GM11168 (cell line): ENCODE results near the gene PELI3.

Source experiments
- in situ Hi-C: fragments of 300-500 bp; cut with MboI; formaldehyde crosslinking; loops from one replicate; pipeline ENCODE4 v1.12.0; 2022; ENCODE audit warnings: low sequenced_read_pairs; ENCODE audit not compliant: unreplicated experiment

The PELI3 gene

DNA sequence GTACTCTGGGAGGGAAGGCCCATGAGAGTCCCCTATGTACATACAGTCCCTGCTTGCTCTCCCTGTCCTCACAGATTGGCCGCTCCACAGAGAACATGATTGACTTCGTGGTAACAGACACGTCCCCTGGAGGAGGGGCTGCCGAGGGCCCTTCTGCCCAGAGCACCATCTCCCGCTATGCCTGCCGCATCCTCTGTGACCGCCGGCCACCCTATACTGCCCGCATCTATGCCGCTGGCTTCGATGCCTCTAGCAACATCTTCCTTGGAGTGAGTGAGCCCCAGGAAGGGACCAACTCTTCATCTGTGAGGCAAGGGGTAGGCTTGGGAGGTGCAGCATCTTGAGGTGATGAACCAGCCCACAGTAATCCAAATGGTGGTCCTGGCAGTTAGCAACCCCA, 6.5 kb downstream of the PELI3 start:
- in situ Hi-C loops, result no loop called here

DNA sequence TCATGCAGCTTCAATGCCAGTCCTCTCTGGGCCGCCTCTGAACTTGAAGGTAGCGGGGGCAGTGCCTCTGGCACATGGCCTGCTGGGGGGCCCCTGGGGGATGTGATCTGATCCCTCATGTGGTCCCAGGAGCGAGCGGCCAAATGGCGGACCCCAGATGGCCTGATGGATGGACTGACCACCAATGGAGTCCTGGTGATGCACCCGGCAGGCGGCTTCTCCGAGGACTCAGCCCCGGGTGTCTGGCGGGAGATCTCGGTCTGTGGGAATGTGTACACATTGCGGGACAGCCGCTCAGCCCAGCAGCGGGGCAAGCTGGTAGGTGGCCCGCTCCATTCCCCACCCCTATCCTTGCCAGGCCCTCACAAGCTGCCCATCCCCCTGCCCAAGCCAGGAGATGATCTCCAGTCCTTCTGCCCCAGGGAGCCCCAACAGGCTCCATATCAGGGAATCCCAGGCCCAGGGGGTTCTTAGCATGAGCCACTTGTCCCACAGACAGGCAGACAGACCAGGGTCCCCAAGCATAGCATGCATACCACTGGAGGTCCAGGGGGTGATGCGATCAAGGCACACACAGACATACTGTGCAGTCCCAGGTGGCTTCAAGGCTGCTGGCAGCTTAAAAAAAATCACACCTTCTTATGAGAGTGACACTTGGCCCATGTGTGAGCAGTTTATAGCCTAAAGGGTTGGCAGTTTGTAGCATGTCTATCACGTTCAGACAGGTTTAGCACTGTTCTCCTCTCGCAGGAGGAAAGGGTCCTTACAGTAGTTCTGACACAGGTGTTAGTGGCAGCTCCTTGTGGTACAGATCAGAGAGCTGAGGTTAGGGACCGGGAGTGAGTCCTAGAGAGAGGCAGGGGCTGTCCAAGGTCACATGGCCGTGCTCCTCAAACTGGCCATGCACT, 7.2 kb downstream of the PELI3 start:
- in situ Hi-C loops, result no loop called here

DNA sequence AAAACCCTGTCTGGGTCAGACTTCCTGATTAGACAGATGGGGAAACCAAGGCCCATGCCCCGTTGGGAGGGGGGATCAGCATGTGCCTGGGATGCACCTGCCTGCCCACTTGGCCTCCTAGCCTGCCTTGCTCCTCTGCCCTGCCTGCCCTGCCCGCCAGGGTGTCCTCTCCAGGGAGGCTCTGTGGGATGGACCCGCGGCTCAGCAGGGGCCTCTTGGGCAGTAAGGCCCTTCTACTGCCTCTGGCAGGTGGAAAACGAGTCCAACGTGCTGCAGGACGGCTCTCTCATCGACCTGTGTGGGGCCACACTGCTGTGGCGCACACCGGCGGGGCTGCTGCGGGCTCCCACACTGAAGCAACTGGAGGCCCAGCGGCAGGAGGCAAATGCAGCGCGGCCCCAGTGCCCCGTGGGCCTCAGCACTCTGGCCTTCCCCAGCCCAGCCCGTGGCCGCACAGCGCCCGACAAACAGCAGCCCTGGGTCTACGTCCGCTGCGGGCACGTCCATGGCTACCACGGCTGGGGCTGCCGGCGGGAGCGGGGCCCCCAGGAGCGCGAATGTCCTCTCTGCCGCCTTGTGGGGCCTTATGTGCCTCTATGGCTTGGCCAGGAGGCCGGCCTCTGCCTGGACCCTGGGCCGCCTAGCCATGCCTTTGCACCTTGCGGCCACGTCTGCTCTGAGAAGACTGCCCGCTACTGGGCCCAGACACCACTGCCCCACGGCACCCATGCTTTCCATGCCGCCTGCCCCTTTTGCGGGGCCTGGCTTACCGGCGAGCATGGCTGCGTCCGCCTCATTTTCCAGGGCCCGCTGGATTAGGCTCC, 8.9 kb downstream of the PELI3 start:
- in situ Hi-C loops, result no loop called here

DNA sequence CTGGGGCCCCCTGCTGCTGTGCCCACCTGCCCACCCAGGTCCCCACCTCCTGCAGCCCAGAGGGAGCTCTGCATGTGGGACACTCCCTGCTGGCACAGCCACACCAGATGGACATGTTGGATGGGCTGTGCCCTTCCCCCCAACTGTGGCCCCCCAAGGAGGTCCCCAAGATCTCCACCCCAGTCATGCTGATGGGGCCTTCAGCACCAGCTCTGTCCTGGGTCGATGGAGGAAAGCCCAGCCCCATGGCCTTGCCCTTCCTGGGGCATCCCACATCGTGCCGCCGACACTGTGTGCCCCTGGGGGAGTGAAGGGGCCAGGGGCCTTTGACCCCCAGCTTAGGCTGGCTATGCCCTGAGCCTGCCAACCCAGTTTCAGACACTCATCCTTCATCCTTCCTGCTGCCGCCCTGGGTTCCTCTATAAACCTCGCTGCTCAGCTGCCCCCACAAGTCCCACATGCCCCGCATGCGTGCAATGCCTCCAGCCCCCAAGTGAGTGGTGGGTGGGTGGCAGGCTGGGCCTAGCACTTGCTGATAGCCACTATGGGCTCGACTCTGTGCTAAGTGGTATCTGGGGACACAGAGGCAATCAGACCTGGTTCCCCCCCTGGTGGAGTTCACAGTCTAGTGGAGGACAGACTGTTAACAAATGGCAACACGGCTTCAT, 9.6 kb downstream of the PELI3 start:
- in situ Hi-C loops, result no loop called here

DNA sequence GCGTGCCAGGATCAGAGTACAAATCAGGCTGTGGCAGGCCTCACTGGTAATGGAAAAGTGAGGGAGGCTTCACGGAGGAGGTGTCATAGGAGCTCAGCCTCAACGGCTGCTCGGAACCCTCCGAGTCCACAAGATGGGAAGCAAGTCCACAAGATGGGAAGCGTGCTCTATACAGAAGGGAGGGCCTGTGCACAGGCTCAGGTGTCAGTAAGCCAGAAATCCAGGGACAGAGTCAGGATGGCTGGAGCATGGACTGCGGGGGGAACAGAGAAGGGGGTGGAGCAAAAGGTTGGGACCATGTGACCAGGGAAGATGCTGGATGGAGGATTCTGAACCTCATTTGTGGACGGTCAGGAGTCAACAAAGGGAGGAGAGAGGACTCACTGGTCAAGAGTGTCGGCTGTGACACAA, 10.1 kb downstream of the PELI3 start:
- in situ Hi-C loops, result no loop called here

DNA sequence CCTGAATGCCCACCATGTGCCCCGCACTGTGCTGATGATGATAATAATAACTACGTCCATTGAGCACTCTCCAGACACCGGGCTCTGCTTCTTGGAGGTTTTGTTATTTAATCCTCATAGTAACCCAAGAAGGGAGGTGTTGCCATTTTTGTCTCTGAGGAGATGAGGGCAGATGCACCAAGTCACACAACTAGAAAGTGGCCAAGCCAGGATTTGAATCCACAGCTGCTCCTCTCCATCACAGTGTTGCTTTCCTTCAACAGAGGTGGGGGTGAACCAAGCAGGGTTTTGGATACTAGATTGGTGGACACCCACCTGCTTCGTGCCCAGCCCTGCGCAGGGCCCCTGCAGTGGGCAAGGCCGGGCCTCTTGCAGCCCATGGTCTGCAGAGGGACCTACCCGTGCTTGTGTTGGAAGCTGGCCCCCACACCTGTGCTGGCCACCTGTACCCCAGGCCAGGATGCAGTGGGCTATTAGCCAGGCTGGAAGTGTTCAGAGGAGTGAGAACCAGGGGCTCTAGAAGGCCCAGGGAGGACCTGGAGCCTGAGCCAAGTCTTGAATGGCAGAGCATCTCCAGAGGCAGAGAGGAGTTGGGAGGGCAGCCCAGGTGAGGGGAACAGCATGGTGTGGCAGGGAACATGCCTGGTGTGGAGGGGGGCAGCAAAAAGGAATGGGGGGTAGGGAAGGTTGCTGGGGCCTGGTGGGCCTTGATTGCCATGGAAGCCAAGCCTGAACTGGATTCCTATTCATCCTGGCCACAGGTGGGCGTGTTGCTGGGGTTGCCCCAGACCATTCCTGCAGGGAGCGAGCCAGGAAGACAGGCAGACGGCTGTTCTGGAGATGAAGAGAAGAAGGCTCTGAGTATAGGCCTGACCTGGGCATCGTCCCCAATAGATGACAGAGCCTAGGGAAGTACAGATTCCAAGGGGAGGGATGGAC, 10.8 kb downstream of the PELI3 start:
- in situ Hi-C loops, result no loop called here

DNA sequence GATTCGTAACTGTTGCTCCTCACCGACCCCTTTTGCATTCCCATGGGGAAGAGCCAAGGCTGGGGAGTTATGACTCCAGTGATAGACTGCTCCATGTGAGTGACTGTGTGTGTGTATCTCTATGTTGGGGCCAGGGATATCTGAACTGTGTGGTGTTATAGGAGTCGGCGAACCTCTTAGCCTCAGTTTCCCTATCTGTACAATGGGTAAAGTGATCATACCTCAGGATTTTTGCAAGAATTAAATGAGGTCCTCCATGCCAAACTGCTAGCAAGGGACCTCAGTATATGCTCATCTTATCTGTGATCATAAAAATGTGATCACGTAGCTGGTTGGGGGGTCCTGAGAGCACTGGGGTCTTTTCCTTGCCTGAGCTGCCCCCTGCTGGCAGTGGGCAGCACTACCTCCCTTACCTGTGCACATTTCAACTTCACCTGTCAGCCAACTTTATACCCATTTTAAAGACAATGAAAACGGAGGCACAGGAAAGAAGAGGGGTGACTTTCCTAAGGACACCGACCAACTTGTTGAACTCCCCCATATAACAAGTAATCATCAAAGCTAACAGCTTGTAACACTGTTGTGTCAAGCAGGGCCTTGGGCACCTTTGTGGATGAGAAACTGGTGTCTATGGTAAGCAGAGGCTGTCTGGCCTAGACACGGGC, 12.2 kb downstream of the PELI3 start:
- in situ Hi-C loops, result no loop called here

DNA sequence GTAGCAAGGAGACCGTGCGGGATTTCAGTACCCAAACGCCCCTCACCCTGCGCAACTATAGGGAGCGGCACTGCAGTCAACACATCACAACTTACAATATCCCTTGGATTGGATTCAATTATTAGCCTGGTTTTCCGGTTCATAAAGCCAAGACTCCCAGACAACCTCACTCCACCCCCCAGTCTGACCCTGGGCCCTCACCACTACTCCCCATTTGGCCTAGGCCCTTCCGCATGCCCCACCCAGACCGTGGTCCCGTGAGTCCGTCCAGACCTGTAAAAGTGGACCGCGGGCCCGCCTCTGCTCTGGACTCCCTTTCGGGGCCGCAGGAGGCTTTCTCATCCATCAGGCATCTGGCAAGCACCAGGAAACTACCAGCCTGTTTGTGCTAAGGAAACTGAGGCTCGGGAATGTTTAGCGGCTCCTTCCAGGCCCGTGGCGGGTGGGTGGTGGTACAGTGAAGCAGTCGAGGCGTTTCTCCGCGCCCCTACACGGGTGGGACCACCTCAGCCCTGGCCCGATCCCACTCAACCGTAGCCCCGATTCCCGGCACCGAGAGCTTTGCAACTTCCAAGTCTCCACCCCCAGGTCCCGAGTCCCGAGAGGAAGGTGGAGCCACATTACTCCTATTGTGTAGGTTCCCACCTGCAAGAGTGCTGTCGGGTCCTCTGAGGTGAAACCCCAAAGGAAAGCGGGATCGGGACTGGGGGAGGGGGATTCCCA, 12.8 kb downstream of the PELI3 start:
- in situ Hi-C loops, result no loop called here

DNA sequence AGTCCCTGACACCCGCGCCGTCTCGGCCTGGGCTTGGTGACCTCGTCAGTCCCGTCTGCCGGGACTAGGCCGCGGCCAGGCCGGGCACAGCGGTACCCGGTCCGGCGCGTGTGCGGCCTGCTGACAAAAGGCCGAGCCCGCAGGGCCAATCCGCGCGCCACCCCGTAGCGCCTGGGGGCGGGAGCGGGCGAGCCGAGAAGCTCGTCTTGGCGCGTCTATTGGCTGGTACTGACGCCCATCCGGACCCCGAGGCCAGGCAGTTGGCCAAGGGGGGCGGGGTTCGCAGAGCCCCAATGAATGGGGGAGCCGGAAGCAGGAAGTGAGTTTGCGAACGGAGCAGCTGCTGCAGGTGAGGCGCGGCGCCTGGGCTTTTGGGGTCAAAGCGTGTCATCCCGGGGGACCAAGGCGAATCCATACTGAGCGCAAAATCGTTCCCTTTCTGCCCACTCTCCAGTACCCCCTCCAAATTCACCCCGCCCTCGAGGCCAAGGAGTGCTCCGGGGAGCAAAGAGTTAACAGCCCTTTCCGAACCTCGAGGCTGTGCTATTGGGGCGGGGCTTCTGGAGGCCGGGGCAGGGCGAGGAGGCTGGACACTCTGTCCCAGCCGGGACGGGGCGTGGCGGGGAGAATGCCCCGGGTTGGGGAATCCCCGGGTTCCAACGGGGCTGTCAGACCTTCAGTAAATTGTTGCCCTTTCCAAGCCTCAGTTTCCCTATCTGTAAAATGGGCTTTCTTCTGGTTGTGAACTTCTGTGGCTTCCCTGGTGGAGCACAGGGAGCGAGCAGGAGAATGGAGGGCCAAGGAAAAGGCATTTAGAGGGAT, 13.6 kb downstream of the PELI3 start, which contains the start of gene DPP3:
Gene DPP3 (plus strand): TSS at position 318 of the 822 bp plus-strand sequence. CDS start 1,767 bp downstream, outside the sequence.
- in situ Hi-C loops, result no loop called here

DNA sequence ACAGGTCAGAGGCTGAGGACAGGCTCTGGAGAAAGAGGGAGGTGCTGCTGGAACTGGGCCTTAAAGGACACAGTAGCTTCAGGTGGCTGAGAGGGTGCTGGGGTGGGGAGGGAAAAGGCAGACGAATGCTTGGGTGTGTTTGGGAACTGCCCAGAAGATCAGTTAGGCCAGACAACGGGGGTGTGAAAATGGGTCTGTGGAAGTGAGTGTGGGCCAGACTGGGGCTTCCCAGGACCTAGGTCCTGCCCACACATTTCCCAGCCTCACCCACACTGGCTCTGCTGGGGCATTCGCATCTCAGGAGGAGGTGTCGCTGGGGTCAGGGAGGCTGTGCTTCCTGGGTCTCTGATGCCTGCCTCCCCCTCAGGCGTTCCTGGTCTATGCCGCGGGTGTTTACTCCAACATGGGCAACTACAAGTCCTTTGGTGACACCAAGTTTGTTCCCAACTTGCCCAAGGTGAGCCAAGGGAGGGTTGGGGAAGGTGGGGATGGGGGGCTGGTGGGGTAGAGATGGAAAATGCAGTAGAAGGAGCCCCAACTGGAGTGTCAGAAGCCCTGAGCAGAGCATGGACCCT, 18.2 kb downstream of the PELI3 start:
- in situ Hi-C loops, result no loop called here

DNA sequence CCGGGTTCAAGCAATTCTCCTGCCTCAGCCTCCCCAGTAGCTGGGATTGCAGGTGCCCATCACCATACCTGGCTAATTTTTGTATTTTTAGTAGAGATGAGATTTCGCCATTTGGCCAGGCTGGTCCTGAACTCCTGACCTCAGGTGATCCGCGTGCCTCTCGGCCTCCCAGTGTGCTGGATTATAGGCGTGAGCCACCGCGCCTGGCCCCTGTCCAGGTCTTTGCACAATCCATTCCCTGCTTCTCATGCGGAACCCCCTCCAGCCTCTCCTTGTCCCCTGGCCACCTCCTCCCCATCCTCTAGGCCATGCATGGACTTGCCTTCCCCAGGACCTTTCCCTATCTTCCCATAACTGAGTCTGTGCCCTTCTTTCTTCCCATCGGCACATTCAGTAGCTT, 22.3 kb downstream of the PELI3 start:
- in situ Hi-C loops, result no loop called here

DNA sequence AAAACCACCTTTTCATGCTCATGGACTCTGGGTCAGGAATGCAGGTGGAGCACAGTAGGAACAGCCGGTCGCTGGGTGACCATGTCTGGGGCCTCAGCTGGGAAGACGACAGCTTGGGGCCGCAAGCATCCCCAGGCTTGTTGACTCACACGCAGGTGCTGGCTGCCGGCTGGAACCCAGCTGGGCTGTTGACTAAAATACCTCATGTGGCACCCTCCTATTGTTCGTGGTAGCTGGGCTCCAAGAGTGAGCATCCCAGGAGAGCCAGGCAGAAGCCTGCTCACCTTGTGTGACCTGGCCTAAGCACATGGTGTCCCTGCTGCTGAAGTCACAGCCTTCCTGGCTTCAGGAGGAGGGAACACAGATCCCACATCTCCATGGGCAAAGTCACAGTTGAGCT, 22.9 kb downstream of the PELI3 start:
- in situ Hi-C loops, result no loop called here

DNA sequence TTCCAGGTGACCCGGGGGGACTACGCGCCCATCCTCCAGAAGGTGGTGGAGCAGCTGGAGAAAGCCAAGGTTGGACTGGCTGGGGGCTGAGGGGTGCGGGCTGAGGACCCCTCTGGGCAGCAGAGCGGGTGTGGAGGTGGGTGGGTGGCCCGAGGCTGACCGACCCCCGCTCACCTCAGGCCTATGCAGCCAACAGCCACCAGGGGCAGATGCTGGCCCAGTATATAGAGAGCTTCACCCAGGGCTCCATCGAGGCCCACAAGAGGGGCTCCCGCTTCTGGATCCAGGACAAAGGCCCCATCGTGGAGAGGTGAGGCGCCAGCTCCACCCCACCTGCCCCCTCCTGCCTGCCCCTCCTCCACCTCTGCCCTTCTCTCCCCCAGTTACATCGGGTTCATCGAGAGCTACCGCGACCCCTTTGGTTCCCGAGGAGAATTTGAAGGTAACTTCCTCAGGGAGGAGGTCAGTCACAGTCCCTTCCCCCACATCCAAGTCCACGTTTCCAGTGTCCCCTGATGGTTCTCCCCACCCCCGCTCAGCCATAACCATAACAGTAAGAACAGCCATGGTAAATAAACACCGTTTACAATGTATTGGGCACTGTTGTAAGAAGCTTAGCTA, 24.7 kb downstream of the PELI3 start:
- in situ Hi-C loops, result no loop called here

DNA sequence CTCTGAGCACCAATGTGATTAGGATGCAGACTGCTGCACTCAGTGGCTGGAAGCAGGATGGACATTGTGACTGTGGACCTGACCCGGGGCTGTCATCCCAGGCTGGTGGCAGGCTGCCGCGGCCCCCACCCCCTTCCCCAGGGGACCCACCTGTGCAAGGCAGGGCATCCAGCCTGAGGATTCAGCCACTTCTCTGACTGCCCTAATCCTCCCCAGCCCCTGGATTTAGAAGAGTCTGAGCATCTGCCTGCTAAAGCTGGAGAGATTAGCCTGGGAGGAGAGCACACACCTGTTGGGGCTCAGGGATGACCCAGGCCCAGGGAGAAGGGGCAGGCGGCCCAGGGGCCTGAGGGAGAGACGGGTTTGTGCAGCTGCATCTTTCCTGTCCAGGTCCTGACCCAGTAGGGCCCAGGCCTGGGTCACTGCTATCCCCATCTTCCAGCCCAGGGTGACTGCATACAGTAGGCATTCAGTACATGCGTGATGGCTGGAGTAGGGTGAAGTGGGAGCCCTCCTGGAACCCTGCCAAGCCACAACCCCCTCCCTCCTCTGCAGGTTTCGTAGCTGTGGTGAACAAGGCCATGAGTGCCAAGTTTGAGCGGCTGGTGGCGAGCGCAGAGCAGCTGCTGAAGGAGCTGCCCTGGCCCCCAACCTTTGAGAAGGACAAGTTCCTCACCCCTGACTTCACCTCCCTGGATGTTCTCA, 25.6 kb downstream of the PELI3 start:
- in situ Hi-C loops, result no loop called here

DNA sequence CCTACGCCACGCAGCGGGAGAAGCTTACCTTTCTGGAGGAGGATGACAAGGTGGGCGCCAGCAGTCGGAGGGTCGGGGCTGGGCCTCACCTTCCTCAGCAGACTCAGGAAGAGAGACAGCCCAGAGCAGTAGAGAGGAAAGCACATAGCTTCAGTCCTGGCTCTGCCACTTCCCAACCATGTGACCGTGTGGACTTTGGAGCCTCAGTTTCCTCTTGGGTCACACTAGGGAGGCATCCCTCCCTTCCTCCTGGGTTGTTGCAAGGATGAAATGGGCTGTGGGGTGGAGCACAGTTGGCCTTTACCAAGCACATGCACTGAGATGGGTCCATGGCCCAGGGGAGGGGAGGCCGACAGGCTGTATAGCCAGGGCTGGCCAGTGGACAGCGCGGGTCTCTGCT, 26.4 kb downstream of the PELI3 start:
- in situ Hi-C loops, result no loop called here

DNA sequence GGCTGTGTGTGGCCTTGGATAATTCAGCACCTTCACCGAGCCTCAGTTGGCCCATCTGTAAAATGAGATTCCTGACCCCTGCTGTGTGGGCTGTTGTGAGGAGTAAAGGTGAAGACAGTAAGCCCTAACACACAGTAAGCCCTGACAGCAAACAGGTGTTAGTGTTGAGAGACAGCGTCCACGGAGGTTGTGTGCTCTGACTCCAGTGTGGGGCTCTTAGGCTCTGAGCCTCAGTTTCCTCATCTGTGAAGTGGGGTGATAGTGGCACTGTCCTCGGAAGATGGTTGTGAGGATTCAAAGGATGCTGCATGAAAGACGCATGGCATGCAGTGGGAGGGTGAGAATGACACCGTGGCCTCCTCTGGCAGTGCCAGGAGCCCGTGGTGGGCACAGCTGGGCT, 27.8 kb downstream of the PELI3 start:
- in situ Hi-C loops, result no loop called here
